ENCODE measurements around the gene RPUSD2.

RPUSD2 gene

DNA sequence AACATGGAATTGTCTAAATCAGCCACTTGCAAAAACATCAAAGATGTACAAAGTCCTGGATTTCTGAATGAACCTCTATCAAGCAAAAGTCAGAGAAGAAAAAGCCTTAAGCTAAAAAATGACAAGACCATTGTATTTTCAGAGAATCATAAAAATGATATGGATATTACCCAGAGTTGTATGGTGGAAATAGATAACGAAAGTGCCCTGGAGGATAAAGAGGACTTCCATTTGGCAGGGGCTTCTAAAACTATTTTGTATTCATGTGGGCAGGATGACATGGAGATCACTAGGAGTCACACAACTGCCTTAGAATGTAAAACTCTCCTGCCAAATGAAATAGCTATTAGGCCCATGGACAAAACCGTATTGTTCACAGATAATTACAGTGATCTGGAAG lies 54.3 kb downstream of the RPUSD2 start:
- no peak for DNase-seq (ENCODE audit: low read depth)
